Colon (tissue), 2 donors: Measurements from ENCODE around the gene IFT81.
"Not testable (repeated sequence)": the region's sequence is repeated elsewhere in the genome, so short reads cannot be mapped to it uniquely, and the experiment has no call there.

Experiments
- FAIRE-seq: peaks from 2 replicates; lab custom pipeline; 2012; peaks lifted over from hg19 to GRCh38; lab: Jason Lieb, UNC
- donor health status: control.
- donor health status: control.

Gene IFT81

GRCh38 chr12:110124269-110124995, at the start of gene IFT81:
IFT81 (plus strand) TSS chr12:110124357; CDS start chr12:110127381, 3,024 bp downstream.
- no peak for FAIRE-seq

- no peak for FAIRE-seq
Measured at GRCh38 chr12:110075880-110076279, 48.3 kb upstream of the IFT81 start.

- no peak for FAIRE-seq
Measured at GRCh38 chr12:110077800-110078199, 46.4 kb upstream of the IFT81 start.

GRCh38 chr12:110079477-110080400, 44.4 kb upstream of the IFT81 start:
- no peak for FAIRE-seq

GRCh38 chr12:110080410-110080809, 43.7 kb upstream of the IFT81 start:
- FAIRE-seq = no peak

GRCh38 chr12:110084314-110085015, 39.7 kb upstream of the IFT81 start:
- no peak for FAIRE-seq

GRCh38 chr12:110088216-110088615, 35.9 kb upstream of the IFT81 start:
- FAIRE-seq = not testable (repeated sequence)

- no peak for FAIRE-seq
Measured at GRCh38 chr12:110088936-110089335, 35.2 kb upstream of the IFT81 start.

- no peak for FAIRE-seq
Measured at GRCh38 chr12:110090266-110091135, 33.7 kb upstream of the IFT81 start.

GRCh38 chr12:110091136-110091711, 32.9 kb upstream of the IFT81 start:
- FAIRE-seq = no peak

GRCh38 chr12:110093631-110094311, 30.4 kb upstream of the IFT81 start:
- no peak for FAIRE-seq

GRCh38 chr12:110100315-110100970, 23.7 kb upstream of the IFT81 start:
- no peak for FAIRE-seq

- no peak for FAIRE-seq
Measured at GRCh38 chr12:110102255-110102654, 21.9 kb upstream of the IFT81 start.

GRCh38 chr12:110104188-110105094, 19.7 kb upstream of the IFT81 start:
- no peak for FAIRE-seq

GRCh38 chr12:110105159-110105558, 19.0 kb upstream of the IFT81 start:
- no peak for FAIRE-seq

GRCh38 chr12:110105986-110106385, 18.2 kb upstream of the IFT81 start:
- FAIRE-seq = no peak

- FAIRE-seq = no peak
Measured at GRCh38 chr12:110107369-110108281, 16.5 kb upstream of the IFT81 start.
